PC-9 (cell line): ENCODE data around the gene APPL2.

Experiments used
- CTCF ChIP-seq: fragments of 200-600 bp; sonication (generic); conservative IDR thresholded peaks from 2 replicates; pipeline ENCODE4 v1.6.1; 2017; ENCODE audit warnings: mixed run types, antibody characterized with exemption, mild to moderate bottlenecking, moderate library complexity
- EZH2 ChIP-seq: fragments of 200-600 bp; sonication (generic); IDR thresholded peaks from 2 replicates; pipeline ENCODE4 v1.8.0; 2017; ENCODE audit warnings: antibody characterized with exemption, low read depth

GRCh38 chr12:105202202-105202601 is 33.8 kb downstream of the APPL2 start:
- no peak for TF ChIP-seq CTCF
- TF ChIP-seq EZH2: no peak
